Duodenal mucosa (tissue), 2 donors: ENCODE results near the gene RBFOX1.

Experiments
- H3K27ac ChIP-seq: one replicate; pipeline ENCODE4 v1.7.0; 2013; ENCODE audit warnings: low read depth, low read length
- H3K27me3 ChIP-seq, 2 donors: one replicate each; pipeline ENCODE4 v1.7.0; 2013; ENCODE audit warnings: low read length in 2 of 2, control low read depth in 1 of 2; ENCODE audit not compliant: insufficient read depth in 2 of 2, control insufficient read depth in 1 of 2
- H3K36me3 ChIP-seq, 2 donors: one replicate each; pipeline ENCODE4 v1.7.0; 2013; ENCODE audit warnings: low read length in 2 of 2, control low read depth in 1 of 2; ENCODE audit not compliant: insufficient read depth in 2 of 2, control insufficient read depth in 1 of 2
- H3K4me1 ChIP-seq, 2 donors: one replicate each; pipeline ENCODE4 v1.7.0; 2013; ENCODE audit warnings: low read length in 2 of 2, control low read depth in 1 of 2; ENCODE audit not compliant: insufficient read depth in 2 of 2, control insufficient read depth in 1 of 2
- H3K4me3 ChIP-seq, 2 donors: one replicate each; pipeline ENCODE4 v1.7.0; 2013; ENCODE audit warnings: low read length in 2 of 2, low read depth in 1 of 2
- H3K9ac ChIP-seq, 2 donors: one replicate each; pipeline ENCODE4 v1.7.0; 2013; ENCODE audit warnings: low read length in 2 of 2, low read depth in 1 of 2
- H3K9me3 ChIP-seq, 2 donors: one replicate each; pipeline ENCODE4 v1.7.0; 2013; ENCODE audit warnings: low read length in 2 of 2, control low read depth in 1 of 2; ENCODE audit not compliant: control insufficient read depth in 1 of 2

The RBFOX1 gene

DNA sequence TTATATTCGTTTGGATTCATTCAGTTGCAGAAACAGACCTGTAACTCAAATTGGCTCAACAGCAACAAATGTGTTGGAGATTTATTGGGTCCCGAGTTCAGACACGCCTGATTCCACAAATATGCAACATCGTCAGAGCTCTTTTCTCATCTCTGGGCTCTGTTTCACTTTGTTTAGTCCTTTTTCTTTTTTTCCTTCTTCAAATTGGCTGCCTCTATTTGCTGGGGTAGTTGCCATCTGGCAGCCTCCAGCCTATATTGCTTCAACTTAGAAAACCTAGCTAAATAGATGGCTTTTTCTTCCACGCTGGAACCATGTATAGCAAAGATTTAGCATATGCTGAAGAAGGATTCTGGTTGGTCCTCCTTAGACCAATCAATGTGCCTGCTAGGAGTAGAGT lies 398.5 kb downstream of the RBFOX1 start:
- H3K9me3 ChIP-seq = no peaks in the 10 kb centered on the region
- H3K36me3 ChIP-seq = no peaks in the 10 kb centered on the region
- H3K4me3 ChIP-seq = no peak overlapping the region
- H3K27me3 ChIP-seq = no peaks in the 10 kb centered on the region
- H3K27ac ChIP-seq = no peak overlapping the region
- H3K9ac ChIP-seq = no peak overlapping the region
- H3K4me1 ChIP-seq = no peaks in the 10 kb centered on the region

DNA sequence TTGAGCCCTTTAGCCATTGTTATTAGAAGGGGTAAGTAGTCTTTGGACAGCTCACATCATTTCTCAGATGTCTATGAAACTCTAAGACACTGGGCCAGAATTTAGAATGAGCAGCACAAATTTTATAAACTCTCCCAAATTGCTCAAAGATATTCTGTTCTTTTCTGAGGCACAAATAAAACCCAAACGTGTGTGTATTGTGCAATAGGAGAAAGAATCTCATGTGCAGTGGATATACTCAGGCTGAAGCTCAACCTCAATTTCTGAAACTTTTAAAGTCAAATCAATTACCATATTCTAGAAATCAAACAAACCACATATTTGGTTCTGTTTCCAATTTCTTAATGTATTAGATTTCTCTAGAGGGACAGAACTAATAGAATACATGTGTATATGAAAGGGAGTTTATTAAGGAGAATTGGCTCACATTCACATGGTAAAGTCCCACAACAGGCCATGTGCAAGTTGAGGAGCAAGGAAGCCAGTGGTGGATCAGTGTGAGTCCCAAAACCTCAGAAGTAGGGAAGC lies 403.6 kb downstream of the RBFOX1 start:
- Histone ChIP-seq H3K9ac (no peak overlapping the region), H3K4me3 (no peak overlapping the region), H3K27ac (no peak overlapping the region), H3K36me3 (no peaks in the 10 kb centered on the region), H3K27me3 (no peaks in the 10 kb centered on the region), H3K4me1 (no peaks in the 10 kb centered on the region), H3K9me3 (no peaks in the 10 kb centered on the region)

DNA sequence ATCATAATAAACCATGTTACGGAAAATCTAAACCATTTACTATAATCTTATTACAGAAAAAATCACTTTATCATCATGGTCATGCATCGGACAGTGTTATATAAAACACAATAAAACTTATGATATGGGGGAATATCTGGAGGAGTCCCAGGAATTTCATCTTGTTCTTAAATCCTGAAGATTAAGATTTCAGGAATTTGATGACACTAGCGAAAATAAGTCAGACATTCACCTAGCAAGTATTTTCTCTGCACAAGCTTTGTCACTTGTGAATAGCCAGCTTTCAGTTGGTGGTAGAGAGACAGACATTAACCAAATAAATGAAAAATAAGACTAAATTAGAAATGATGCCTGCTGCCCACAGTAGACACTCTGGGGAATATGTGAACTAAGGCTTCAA lies 410.0 kb downstream of the RBFOX1 start:
- H3K27me3 ChIP-seq = no peaks in the 10 kb centered on the region
- no peaks in the 10 kb centered on the region for H3K9me3 ChIP-seq
- no peak overlapping the region for H3K9ac ChIP-seq
- H3K27ac ChIP-seq = no peak overlapping the region
- H3K36me3 ChIP-seq = no peaks in the 10 kb centered on the region
- no peak overlapping the region for H3K4me3 ChIP-seq
- H3K4me1 ChIP-seq = no peaks in the 10 kb centered on the region

DNA sequence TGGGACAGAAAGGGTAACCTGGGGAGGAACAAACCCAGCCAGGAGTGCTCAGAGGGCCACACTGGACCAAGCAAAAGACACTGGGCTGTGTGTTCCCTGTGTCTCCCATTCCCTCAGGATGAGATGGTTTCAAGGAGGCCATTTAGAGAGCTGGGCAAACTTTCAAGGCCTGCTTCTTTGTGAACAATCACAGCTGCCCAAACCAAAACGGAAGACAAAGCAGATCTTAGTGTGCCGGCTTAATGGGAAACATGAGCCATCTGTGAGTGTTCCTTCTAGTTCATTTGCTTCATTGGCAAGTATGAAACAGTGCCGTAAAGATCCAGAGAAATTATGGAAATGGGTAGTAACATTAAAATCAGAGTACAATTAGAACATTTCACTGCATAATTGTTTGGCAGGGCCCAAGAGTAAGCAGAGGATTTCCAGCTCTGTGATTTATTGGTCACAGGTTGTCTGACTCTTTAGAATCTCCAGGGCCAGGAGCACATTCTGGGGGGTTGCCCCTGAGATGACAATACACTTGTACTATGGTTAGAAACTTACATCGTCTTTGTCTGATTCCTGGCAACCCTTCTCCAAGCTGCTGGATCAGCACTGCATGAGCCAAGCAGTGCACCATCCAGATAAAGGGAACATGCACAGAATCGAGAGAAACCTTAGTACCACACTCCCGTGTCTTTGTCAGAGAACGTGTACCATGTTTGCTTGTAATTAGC lies 412.1 kb downstream of the RBFOX1 start:
- no peak overlapping the region for H3K4me3 ChIP-seq
- no peak overlapping the region for H3K9ac ChIP-seq
- H3K27me3 ChIP-seq = no peaks in the 10 kb centered on the region
- H3K27ac ChIP-seq = no peak overlapping the region
- H3K36me3 ChIP-seq = no peaks in the 10 kb centered on the region
- H3K4me1 ChIP-seq = no peaks in the 10 kb centered on the region
- no peaks in the 10 kb centered on the region for H3K9me3 ChIP-seq

DNA sequence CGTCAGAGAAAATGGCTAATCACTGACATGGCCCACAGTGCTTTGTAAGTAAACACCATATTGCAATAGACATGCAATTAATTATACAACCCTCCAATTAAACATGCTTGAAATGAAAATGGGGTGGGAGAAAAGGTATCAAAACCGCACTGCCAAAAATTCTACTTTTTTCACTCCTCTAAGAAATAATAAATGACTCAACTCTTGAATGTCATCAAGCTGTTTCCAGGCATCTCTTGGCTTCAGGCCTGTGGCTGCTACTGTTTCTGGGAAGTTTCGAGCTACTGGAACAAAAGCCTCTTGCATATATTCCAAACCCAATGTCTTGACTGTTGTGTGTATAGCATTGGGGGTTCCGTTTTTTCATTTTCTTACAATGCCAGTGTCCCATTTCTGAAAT lies 412.6 kb downstream of the RBFOX1 start:
- Histone ChIP-seq H3K4me1 (no peaks in the 10 kb centered on the region), H3K4me3 (no peak overlapping the region), H3K9ac (no peak overlapping the region), H3K27ac (no peak overlapping the region), H3K9me3 (no peaks in the 10 kb centered on the region), H3K36me3 (no peaks in the 10 kb centered on the region), H3K27me3 (no peaks in the 10 kb centered on the region)

DNA sequence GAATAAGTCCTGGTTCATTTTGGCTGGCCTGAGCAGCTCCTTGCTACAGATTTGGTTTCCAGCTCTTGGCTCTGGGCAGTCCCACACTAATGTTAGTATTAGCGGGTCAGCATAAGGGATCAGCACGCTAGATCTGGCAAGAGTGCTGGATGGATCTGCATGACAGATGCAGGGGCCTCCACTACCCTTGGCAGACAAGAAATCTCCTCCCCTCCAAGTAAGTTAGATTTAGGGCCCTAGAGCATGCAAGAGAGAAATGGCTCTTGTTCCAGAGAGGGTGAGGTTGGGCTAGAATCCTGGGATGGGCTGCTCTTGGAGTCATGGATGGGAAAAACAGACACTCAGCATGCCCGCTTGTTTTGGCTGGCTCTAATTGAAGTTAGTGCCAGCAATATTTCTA lies 414.3 kb downstream of the RBFOX1 start:
- Histone ChIP-seq H3K9me3 (no peaks in the 10 kb centered on the region), H3K9ac (no peak overlapping the region), H3K36me3 (no peaks in the 10 kb centered on the region), H3K4me1 (no peaks in the 10 kb centered on the region), H3K4me3 (no peak overlapping the region), H3K27me3 (no peaks in the 10 kb centered on the region), H3K27ac (no peak overlapping the region)

DNA sequence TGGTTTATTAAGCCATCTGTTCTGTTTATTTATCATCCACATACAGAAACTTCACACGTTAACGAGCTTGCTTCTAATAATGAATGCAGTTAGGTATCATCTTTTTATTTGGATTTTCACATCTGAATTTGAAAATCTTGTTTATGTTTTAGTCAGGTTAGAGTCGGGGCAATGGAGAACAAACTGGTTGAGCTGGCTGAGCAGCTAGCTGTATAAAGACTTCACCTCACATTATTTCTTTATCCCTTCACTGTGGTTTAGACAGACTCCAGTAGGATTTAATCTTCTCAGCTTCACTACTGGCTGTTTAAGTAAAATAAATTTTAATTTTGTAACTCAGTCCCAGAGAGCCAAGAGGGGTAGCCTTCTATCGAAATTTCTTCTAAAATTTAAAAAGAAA lies 415.9 kb downstream of the RBFOX1 start:
- no peaks in the 10 kb centered on the region for H3K4me1 ChIP-seq
- H3K27ac ChIP-seq = no peak overlapping the region
- no peaks in the 10 kb centered on the region for H3K27me3 ChIP-seq
- no peak overlapping the region for H3K4me3 ChIP-seq
- no peaks in the 10 kb centered on the region for H3K36me3 ChIP-seq
- no peak overlapping the region for H3K9ac ChIP-seq
- H3K9me3 ChIP-seq = no peaks in the 10 kb centered on the region

DNA sequence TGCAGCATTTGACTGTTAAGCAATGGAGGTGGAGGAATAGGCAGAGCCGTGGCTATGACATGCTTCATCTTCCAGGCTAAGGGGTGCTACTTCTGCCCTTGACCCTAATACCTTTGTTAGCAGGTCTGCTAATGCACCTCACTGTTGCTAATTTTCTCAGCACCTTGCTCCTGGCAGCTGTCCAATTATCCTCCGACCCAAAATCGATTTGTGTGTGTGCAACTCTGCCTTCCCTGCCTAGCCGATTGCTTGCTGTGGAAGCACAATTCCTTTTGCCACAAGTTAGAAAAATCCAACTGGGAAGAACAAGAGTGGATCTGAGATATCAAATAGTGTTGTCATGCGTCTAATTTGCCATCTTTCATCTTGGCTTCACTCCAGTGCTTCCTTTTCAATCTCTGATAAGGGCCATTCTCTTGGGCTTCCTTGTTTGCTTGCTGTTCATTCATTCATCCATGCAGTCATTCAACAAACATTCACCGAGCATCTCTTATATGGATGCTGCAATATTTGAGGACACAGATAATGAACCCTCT lies 422.8 kb downstream of the RBFOX1 start:
- H3K27me3 ChIP-seq = no peaks in the 10 kb centered on the region

More for the DNA sequence above, 422.8 kb downstream of the RBFOX1 start:
- no peaks in the 10 kb centered on the region for H3K36me3 ChIP-seq
- no peaks in the 10 kb centered on the region for H3K9me3 ChIP-seq
- no peak overlapping the region for H3K27ac ChIP-seq
- H3K4me3 ChIP-seq = no peak overlapping the region
- H3K4me1 ChIP-seq = no peaks in the 10 kb centered on the region
- H3K9ac ChIP-seq = no peak overlapping the region
